ENCODE measurements around the gene ZNF189. TPM values are rescaled to one million over a fixed set of nuclear protein-coding genes. Genes with fewer than 3 reads are reported as not detected.

ZNF189 gene
- total RNA-seq, 4 donors from 2014 or later = 9.7 to 42.8 (median 12.2) TPM

DNA sequence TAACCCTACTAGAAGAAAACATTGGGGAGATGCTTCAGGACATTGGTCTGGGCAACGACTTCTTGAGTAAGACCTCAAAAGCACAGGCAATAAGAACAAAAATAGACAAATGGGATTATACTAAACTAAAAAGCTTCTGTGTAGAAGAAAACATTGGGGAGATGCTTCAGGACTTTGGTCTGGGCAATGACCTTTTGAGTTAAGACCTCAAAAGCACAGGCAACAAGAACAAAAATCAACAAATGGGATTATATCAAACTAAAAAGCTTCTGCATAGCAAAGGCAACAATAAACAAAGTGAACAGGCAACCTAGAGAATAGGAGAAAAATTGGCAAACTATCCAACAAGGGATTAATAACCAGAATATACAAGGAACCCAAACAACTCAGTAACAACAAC is 4.0 kb upstream of the ZNF189 start:
- no peaks in the 10 kb centered on the region for H3K27me3 ChIP-seq
- no peak overlapping the region for H3K4me3 ChIP-seq
- H3K4me1 ChIP-seq = peaks cover 21 to 25% of the 10 kb centered on the region in 2 donors
- in situ Hi-C loops (cut with MboI; ENCODE audit: low sequenced_read_pairs in 4 of 4) = loop anchor here in 2 of 4 donors (5.0 kb wide), 1 partner anchor 138 kb away; the partner anchor contains the start of gene RNF20 (in 2 of the 2)
- DNase-seq (no peak), ATAC-seq (no peak)
- TF ChIP-seq, protein P1, sequence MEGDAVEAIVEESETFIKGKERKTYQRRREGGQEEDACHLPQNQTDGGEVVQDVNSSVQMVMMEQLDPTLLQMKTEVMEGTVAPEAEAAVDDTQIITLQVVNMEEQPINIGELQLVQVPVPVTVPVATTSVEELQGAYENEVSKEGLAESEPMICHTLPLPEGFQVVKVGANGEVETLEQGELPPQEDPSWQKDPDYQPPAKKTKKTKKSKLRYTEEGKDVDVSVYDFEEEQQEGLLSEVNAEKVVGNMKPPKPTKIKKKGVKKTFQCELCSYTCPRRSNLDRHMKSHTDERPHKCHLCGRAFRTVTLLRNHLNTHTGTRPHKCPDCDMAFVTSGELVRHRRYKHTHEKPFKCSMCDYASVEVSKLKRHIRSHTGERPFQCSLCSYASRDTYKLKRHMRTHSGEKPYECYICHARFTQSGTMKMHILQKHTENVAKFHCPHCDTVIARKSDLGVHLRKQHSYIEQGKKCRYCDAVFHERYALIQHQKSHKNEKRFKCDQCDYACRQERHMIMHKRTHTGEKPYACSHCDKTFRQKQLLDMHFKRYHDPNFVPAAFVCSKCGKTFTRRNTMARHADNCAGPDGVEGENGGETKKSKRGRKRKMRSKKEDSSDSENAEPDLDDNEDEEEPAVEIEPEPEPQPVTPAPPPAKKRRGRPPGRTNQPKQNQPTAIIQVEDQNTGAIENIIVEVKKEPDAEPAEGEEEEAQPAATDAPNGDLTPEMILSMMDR (IDR thresholded peaks at IDR 0.05 in 4 of 5, conservative IDR thresholded peaks at IDR 0.05 in 1 of 5) = no peak
- no peak for TF ChIP-seq POLR2A (IDR thresholded peaks at IDR 0.05)
- H3K36me3 ChIP-seq = peaks cover 0 to 26% of the 10 kb centered on the region in 2 donors
- no peaks in the 10 kb centered on the region for H3K9me3 ChIP-seq
- intact Hi-C loops (cut with DNase I; ENCODE audit: low total_unique reads) = loop anchor here (5.0 kb wide), 2 partner anchors 967 to 1577 kb away; partner anchors contain the start of gene MSANTD3
- no peak overlapping the region for H3K27ac ChIP-seq

DNA sequence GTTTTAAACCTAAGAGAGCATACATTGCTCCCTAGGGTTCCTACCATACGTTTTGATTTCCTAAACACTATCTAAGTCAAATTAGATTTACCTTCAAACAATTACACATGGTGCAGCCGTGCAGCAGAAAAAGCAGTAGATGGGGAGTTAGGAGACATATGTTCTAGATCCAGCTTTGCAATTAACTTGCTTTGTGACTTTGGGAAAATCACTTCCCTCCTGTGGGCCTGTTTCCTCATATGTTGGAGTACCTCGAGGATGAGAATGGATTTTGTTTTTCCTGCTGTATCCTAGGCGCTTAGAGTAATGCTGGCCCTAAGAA is 944 bp upstream of the ZNF189 start:
- ATAC-seq (no peak), DNase-seq (no peak)
- Histone ChIP-seq H3K36me3 (peaks cover 0 to 42% of the 10 kb centered on the region in 2 donors), H3K9me3 (no peaks in the 10 kb centered on the region), H3K27me3 (no peaks in the 10 kb centered on the region), H3K4me1 (peaks cover 37 to 49% of the 10 kb centered on the region in 2 donors), H3K4me3 (peak overlapping the region; percentile 71 to 85 (median 78)), H3K27ac (peak overlapping the region; percentile 86 to 97 (median 90))
- in situ Hi-C loops (cut with MboI; ENCODE audit: low sequenced_read_pairs in 4 of 4) (loop anchor here in 2 of 4 donors (5.0 kb wide), 1 partner anchor 135 kb away; the partner anchor contains the start of gene RNF20 (in 2 of the 2)), intact Hi-C loops (cut with DNase I; ENCODE audit: low total_unique reads) (loop anchor here (1.0 to 5.0 kb wide), 3 partner anchors 136 to 1580 kb away; partner anchors contain the start of genes MSANTD3 and RNF20)
- TF ChIP-seq, protein P1 (IDR thresholded peaks at IDR 0.05 in 4 of 5, conservative IDR thresholded peaks at IDR 0.05 in 1 of 5) = no peak
- TF ChIP-seq POLR2A (IDR thresholded peaks at IDR 0.05) = no peak

DNA sequence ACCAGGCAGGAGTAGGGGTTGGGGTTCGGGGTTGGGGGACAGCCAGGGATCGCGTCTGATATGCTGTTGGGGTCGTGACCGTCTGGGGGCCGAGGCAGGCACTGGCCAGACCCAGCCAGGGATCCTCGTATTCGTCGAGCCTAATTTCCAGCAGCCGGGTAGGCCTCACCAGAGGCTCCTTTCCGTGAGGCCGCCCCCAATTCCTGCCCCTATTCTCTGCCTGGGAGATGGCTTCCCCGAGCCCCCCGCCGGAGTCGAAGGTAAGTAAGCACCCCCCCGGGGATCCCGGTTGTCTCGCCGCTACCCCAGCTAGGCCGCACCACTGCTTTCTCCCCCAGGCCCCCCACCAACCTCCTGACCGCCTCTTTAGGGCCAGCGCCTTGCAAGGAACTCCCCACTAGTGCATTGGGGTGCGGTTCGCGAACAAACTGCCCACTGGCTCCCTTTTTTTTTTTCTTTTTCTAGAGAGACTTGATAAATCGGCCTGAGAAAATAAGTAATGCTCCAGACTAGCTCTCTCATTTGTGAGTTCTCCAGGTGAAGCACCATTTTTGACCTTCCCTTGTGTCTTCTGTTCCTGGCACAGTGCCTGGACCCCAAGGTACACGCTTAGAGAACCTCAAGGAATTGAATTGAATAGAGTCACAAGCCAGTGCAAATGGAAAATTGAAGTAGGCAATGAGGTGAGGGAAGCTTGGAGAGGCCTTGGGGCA is 435 bp downstream of the ZNF189 start:
- intact Hi-C loops (cut with DNase I; ENCODE audit: low total_unique reads) = loop anchor here (1.0 to 5.0 kb wide), 3 partner anchors 134 to 1582 kb away; partner anchors contain the start of genes MSANTD3 and RNF20
- peak; percentile 15 to 29 for DNase-seq

DNA sequence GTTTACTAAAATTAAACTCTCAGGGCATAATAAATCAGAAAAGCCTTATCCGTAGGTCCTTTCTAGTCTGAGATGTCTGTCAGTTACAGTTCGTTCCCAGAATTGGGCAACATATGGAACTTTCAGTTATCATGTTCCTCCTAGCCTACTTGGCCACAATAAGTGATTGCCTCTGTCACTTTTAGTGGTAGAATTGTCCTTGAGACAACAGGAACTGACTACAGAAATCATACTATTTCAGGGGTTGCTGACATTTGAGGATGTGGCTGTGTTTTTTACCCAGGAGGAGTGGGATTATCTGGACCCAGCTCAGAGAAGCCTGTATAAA is 956 bp downstream of the ZNF189 start:
- peaks cover 37 to 49% of the 10 kb centered on the region in 2 donors for H3K4me1 ChIP-seq
- H3K4me3 ChIP-seq = peak overlapping the region; percentile 63 to 85 (median 78)
- TF ChIP-seq, protein P1 (IDR thresholded peaks at IDR 0.05 in 4 of 5, conservative IDR thresholded peaks at IDR 0.05 in 1 of 5) = no peak
- TF ChIP-seq POLR2A (IDR thresholded peaks at IDR 0.05) = no peak
- in situ Hi-C loops (cut with MboI; ENCODE audit: low sequenced_read_pairs in 4 of 4) (loop anchor here in 2 of 4 donors (5.0 kb wide), 1 partner anchor 133 kb away; the partner anchor contains the start of gene RNF20 (in 2 of the 2)), intact Hi-C loops (cut with DNase I; ENCODE audit: low total_unique reads) (loop anchor here (5.0 kb wide), 2 partner anchors 972 to 1582 kb away; partner anchors contain the start of gene MSANTD3)
- ATAC-seq (peak; percentile 47 to 53), DNase-seq (no peak)
- no peaks in the 10 kb centered on the region for H3K27me3 ChIP-seq
- no peaks in the 10 kb centered on the region for H3K9me3 ChIP-seq
- H3K36me3 ChIP-seq = peaks cover 0 to 61% of the 10 kb centered on the region in 2 donors
- H3K27ac ChIP-seq = peak overlapping the region; percentile 86 to 97 (median 90)

More for the DNA sequence above, 435 bp downstream of the ZNF189 start:
- Histone ChIP-seq H3K9me3 (no peaks in the 10 kb centered on the region), H3K36me3 (peaks cover 0 to 56% of the 10 kb centered on the region in 2 donors), H3K4me3 (peak overlapping the region; percentile 63 to 85 (median 78)), H3K27ac (peak overlapping the region; percentile 86 to 97 (median 90)), H3K4me1 (peaks cover 37 to 49% of the 10 kb centered on the region in 2 donors), H3K27me3 (no peaks in the 10 kb centered on the region)
- in situ Hi-C loops (cut with MboI; ENCODE audit: low sequenced_read_pairs in 4 of 4) = loop anchor here in 2 of 4 donors (5.0 kb wide), 1 partner anchor 133 kb away; the partner anchor contains the start of gene RNF20 (in 2 of the 2)
- TF ChIP-seq, protein P1 (IDR thresholded peaks at IDR 0.05 in 4 of 5, conservative IDR thresholded peaks at IDR 0.05 in 1 of 5) = no peak
- no peak for TF ChIP-seq POLR2A (IDR thresholded peaks at IDR 0.05)
- ATAC-seq = peak; percentile 31 to 43
